Suprapubic skin (tissue), 4 donors: Measurements from ENCODE around the gene ARHGAP44. TPM values are rescaled to one million over a fixed set of nuclear protein-coding genes. Genes with fewer than 3 reads are reported as not detected.

ENCODE experiments used
- DNase-seq, 2 donors: peaks; one replicate each; pipeline ENCODE4 v3.0.0-alpha.2; 2019; ENCODE audit warnings: low spot score in 2 of 2
- H3K27ac ChIP-seq: fragments of 200-600 bp; sonication (generic); one replicate; pipeline ENCODE4 v1.5.1; 2019
- H3K27me3 ChIP-seq: fragments of 200-600 bp; sonication (generic); one replicate; pipeline ENCODE4 v1.5.1; 2019
- H3K36me3 ChIP-seq: fragments of 200-600 bp; sonication (generic); one replicate; pipeline ENCODE4 v1.5.1; 2019
- H3K4me1 ChIP-seq: fragments of 200-600 bp; sonication (generic); one replicate; pipeline ENCODE4 v1.5.1; 2019
- H3K4me3 ChIP-seq: fragments of 200-600 bp; sonication (generic); one replicate; pipeline ENCODE4 v1.5.1; 2019; ENCODE audit warnings: mild to moderate bottlenecking
- H3K9me3 ChIP-seq: fragments of 200-600 bp; sonication (generic); one replicate; pipeline ENCODE4 v1.5.1; 2019
- EP300 ChIP-seq: sonication (generic); formaldehyde crosslinking; IDR thresholded peaks from one replicate; pipeline ENCODE4 v1.6.1; 2017; ENCODE audit warnings: antibody characterized with exemption
- POLR2A ChIP-seq, 2 donors: fragments of 450-650 bp; IDR thresholded peaks; one replicate each; pipeline ENCODE4 v1.6.1; 2017; ENCODE audit warnings: antibody characterized with exemption in 2 of 2, mild to moderate bottlenecking in 2 of 2, moderate library complexity in 2 of 2
- POLR2AphosphoS5 ChIP-seq, 3 donors: sonication (generic); formaldehyde crosslinking; IDR thresholded peaks; one replicate each; pipeline ENCODE4 v1.6.1; 2017; ENCODE audit warnings: antibody characterized with exemption in 3 of 3
- WGBS: methylation state at CpG from one replicate; pipeline ENCODE4 v1.1.5; 2018; 5-methylcytosine and 5-hydroxymethylcytosine counted together
- total RNA-seq, 4 donors: library from RNA; depleted of rRNA; stranded (reverse); fragments of >200 nt; gene quantifications; one replicate each; pipeline ENCODE4 v1.1.0, GENCODE V29; 2016
- TF ChIP-seq, protein P1 (sequence below), 2 donors: fragments of 200-600 bp in 1 of 2; fragments of 450-650 bp in 1 of 2; sonication (generic) in 1 of 2; IDR thresholded peaks; one replicate each; pipeline ENCODE4 v1.5.1; 2016 to 2019; ENCODE audit warnings: antibody characterized with exemption in 2 of 2, mild to moderate bottlenecking in 1 of 2, moderate library complexity in 1 of 2

The ARHGAP44 gene
- total RNA-seq, 4 donors from 2014 or later = 3.5 to 7.1 (median 5.3) TPM

DNA sequence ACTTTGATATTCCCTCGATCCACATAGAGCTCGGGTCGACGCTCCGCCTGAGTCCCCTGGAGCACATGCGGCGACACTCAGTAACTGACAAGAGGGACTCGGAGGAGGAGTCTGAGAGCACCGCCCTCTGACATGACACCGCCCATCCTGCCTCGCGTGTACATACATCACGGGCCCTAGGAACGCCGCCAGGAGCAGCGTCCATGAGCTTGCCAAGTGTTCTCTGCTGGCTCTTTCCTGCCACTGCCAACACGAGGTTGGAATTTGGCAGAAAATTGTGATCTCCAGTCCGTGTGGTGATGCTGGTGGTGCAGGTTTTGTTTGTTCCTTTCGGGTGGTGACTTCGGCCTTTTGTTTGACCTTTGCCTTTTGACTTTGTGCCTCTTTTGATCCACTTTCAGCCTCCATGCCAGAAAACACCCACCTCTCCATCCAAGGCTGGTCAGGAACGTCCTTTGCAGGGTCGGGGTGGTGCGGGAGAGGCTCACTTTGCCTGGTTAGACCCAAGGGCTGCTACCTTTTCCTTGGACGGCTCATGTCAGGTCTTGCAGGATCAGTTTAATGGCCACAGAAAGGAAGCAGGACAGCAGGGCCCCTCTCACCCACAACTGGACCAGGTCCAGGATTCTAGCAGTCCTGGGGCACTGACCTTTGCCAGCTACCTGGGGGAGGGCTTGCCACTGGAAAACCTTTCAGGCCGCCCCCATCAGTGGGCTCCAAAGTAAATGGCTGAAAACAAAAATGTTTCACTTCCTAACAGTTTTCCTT is 200.9 kb downstream of the ARHGAP44 start:
- H3K4me3 ChIP-seq = no peak overlapping the region
- H3K27ac ChIP-seq = no peak overlapping the region
- TF ChIP-seq, protein P1, sequence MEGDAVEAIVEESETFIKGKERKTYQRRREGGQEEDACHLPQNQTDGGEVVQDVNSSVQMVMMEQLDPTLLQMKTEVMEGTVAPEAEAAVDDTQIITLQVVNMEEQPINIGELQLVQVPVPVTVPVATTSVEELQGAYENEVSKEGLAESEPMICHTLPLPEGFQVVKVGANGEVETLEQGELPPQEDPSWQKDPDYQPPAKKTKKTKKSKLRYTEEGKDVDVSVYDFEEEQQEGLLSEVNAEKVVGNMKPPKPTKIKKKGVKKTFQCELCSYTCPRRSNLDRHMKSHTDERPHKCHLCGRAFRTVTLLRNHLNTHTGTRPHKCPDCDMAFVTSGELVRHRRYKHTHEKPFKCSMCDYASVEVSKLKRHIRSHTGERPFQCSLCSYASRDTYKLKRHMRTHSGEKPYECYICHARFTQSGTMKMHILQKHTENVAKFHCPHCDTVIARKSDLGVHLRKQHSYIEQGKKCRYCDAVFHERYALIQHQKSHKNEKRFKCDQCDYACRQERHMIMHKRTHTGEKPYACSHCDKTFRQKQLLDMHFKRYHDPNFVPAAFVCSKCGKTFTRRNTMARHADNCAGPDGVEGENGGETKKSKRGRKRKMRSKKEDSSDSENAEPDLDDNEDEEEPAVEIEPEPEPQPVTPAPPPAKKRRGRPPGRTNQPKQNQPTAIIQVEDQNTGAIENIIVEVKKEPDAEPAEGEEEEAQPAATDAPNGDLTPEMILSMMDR (IDR thresholded peaks at IDR 0.05) = no peak
- H3K9me3 ChIP-seq = no peaks in the 10 kb centered on the region
- DNase-seq = no peak
- peaks cover 55% of the 10 kb centered on the region for H3K36me3 ChIP-seq
- WGBS = 86% methylated on average over 25 of the region's 25 CpGs
- H3K4me1 ChIP-seq = peaks cover 7% of the 10 kb centered on the region
- H3K27me3 ChIP-seq = no peaks in the 10 kb centered on the region

DNA sequence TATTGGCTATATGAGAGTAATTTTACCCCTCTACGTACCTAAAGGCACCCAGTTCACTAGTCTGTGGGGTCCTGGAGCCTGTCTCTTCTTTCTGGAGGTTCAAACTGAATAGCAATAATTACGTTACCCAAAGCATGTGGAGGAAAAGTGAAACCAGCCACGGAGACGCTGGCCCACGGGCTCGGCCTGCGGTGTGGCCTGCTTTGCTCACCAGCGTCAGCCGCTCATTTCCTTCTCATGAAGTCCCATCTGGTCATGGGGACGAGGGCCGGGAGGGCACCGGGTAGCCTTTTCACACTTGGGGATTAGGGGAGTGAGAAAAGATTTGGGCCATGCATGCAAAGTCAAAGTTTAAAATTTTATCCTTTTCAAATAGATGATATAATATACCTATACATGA is 201.6 kb downstream of the ARHGAP44 start:
- DNase-seq = no peak
- Histone ChIP-seq H3K4me3 (no peak overlapping the region), H3K27ac (no peak overlapping the region), H3K27me3 (no peaks in the 10 kb centered on the region), H3K36me3 (peaks cover 62% of the 10 kb centered on the region), H3K4me1 (peaks cover under 1% of the 10 kb centered on the region), H3K9me3 (no peaks in the 10 kb centered on the region)
- WGBS = 85% methylated on average over 12 of the region's 12 CpGs
- no peak for TF ChIP-seq POLR2AphosphoS5 (IDR thresholded peaks at IDR 0.05)
- no peak for TF ChIP-seq EP300
- no peak for TF ChIP-seq POLR2A (IDR thresholded peaks at IDR 0.05)
- TF ChIP-seq, protein P1 (IDR thresholded peaks at IDR 0.05) = no peak

DNA sequence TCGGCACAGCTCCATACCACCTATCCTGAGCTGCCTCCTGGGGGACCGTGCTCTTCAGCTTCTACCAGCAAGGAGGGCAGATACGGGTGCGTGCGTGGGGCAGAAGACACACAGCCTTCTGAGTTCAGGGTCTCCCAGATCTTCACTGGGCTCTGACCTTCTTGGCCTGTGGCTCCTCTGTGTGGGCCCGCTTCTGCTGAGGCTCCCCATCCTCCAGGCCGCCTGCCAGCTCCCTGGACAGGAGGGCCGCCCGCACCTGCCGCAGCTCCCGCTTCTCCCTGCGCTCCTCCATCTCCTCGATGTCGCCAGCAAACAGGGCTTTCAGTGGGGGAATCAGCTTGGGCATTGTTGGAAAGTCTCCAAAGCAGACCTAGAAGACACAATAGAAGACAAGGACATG is 203.4 kb downstream of the ARHGAP44 start:
- Histone ChIP-seq H3K4me1 (no peaks in the 10 kb centered on the region), H3K9me3 (no peaks in the 10 kb centered on the region), H3K4me3 (no peak overlapping the region), H3K36me3 (peaks cover 79% of the 10 kb centered on the region), H3K27ac (no peak overlapping the region), H3K27me3 (no peaks in the 10 kb centered on the region)
- no peak for DNase-seq
- whole genome bisulfite sequencing = 93% methylated on average over 14 of the region's 14 CpGs
- TF ChIP-seq, protein P1 (IDR thresholded peaks at IDR 0.05) = no peak
- TF ChIP-seq POLR2AphosphoS5 (IDR thresholded peaks at IDR 0.05) (no peak), EP300 (no peak), POLR2A (IDR thresholded peaks at IDR 0.05) (no peak)

DNA sequence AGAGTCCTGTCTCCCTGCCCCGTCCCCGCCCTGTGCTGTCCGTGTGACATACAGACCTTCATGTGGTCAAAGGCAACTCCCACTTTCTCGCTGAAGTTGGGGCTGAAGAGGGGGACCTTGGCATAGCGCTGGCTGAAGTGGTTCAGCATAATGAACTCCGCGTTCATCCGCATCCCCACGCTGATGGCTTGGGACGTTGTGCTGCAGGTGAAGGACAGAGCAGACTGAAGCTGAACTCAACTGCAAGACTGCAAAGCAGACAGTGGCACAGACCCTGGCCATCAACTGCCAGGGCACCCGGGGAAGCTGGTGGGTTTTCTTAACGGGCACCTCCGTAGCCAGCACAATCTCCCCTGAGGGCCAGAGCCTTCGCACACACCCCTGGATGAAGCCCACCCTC is 204.3 kb downstream of the ARHGAP44 start:
- WGBS = 94% methylated on average over 8 of the region's 14 CpGs
- H3K27me3 ChIP-seq = no peaks in the 10 kb centered on the region
- H3K4me1 ChIP-seq = no peaks in the 10 kb centered on the region
- H3K4me3 ChIP-seq = no peak overlapping the region
- no peak for DNase-seq
- no peak overlapping the region for H3K27ac ChIP-seq
- no peaks in the 10 kb centered on the region for H3K9me3 ChIP-seq
- no peak for TF ChIP-seq EP300
- no peak for TF ChIP-seq POLR2A (IDR thresholded peaks at IDR 0.05)
- TF ChIP-seq, protein P1 (IDR thresholded peaks at IDR 0.05) = no peak
- TF ChIP-seq POLR2AphosphoS5 (IDR thresholded peaks at IDR 0.05) = no peak
- H3K36me3 ChIP-seq = peaks cover 89% of the 10 kb centered on the region

DNA sequence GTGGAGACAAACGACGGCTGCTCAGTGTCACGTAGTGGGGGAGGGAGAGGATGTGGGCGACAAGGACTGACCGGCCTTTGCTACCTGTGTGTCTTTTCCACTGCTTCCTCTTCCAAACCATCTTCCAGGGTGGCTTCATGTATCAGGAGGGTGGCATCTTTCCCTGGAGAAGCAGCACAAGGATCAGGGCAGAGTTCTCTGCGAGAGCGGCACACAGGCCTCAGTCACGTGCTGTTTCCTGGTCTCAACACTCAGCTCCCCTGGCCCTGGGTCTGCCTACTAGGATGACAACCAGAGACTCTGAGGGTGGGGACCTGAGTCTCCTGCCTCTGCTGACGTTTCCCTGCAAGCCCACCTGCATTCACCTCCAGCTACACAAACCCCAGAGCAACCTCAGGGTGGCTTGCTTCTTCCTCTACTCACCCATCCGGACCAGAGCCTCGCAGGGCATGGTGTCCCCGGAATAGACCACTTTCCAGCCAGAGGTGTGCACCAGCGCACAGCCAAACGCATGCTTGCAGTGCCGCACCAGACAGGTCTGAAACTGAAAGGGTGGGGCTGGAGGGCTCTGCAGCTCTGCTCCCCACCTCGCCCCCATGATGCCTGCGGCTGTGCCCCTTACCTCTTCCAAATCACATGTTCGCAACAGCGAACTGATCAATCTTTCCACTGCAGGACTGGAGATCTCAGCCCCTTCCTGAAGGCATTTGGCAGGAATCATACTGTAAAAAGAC is 205.2 kb downstream of the ARHGAP44 start:
- H3K36me3 ChIP-seq = peaks cover 97% of the 10 kb centered on the region
- WGBS = 93% methylated on average over 19 of the region's 19 CpGs

More for the DNA sequence above, 205.2 kb downstream of the ARHGAP44 start:
- H3K27ac ChIP-seq = no peak overlapping the region
- H3K4me3 ChIP-seq = no peak overlapping the region
- no peaks in the 10 kb centered on the region for H3K27me3 ChIP-seq
- H3K9me3 ChIP-seq = no peaks in the 10 kb centered on the region
- TF ChIP-seq, protein P1 (IDR thresholded peaks at IDR 0.05) = no peak
- TF ChIP-seq POLR2AphosphoS5 (IDR thresholded peaks at IDR 0.05) (no peak), POLR2A (IDR thresholded peaks at IDR 0.05) (no peak), EP300 (no peak)
- H3K4me1 ChIP-seq = no peaks in the 10 kb centered on the region
- DNase-seq = no peak
